Measurements from ENCODE around the gene MYBPC2.

DNA sequence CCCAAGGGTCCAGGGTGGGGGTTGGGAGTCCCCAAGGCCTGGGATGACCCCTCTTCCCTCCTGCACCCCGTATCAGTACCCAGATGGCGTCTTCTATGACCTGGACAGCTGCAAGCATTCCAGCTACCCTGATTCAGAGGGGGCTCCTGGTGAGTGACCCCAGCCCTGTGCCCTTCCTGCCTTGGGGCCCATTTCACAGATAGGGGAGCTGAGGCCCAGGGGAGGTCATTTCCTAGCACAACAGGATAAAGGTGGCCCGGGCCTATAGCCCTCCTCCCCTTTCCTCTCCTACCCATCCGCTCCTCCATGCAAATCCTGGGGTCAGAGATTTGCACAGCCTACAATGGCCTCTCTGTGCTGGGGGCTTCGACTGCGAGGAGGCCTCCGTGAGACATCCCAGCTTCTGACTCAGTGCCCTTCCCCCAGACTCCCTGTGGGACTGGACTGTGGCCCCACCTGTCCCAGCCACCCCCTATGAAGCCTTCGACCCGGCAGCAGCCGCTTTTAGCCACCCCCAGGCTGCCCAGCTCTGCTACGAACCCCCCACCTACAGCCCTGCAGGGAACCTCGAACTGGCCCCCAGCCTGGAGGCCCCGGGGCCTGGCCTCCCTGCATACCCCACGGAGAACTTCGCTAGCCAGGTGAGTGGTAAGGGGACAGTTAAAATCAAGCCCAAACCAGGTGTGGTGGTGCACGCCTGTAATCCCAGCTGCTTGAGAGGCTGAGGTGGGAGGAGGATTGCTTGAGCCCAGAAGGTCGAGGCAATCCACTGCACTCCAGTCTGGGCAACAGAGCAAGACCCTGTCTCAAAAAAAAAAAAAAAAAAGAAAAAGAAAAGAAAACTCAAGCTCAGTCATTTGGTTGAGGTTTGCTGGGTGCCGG is 10.1 kb upstream of the MYBPC2 start:
- TF ChIP-seq CTCF (IDR thresholded peaks at IDR 0.05) (no peak), EZH2 (IDR thresholded peaks at IDR 0.05) (no peak)

Data from neural progenitor cell (in vitro differentiated cells).